ENCODE measurements around the gene DNASE2.

Gene DNASE2

GRCh38 chr19:12833738-12834565 is 47.3 kb downstream of the DNASE2 start:
- DNase-seq (ENCODE audit: low spot score) = no peak

GRCh38 chr19:12833418-12833737 is 47.9 kb downstream of the DNASE2 start:
- DNase-seq (ENCODE audit: low spot score) = no peak

DNA sequence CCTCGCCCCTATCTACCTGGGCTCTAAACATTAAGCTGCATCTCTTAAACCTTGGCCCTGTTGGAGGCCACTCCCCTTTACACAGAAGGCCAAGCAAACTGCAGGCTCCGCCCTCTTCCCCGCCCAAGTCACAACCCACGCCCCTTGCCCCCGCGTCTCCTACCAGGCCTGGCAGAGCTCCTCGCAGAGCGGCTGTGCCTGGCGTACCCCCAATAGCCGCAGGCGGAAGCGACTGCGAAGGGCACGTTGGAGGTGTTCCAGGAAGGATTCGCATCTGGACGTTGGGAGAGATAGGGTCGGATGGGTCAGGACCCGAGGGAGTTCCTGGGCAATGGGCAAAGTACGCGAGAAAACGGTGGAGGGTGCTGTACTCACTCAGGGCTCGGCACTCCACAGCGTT is 52.8 kb downstream of the DNASE2 start:
- DNase-seq (ENCODE audit: low spot score) = no peak

DNA sequence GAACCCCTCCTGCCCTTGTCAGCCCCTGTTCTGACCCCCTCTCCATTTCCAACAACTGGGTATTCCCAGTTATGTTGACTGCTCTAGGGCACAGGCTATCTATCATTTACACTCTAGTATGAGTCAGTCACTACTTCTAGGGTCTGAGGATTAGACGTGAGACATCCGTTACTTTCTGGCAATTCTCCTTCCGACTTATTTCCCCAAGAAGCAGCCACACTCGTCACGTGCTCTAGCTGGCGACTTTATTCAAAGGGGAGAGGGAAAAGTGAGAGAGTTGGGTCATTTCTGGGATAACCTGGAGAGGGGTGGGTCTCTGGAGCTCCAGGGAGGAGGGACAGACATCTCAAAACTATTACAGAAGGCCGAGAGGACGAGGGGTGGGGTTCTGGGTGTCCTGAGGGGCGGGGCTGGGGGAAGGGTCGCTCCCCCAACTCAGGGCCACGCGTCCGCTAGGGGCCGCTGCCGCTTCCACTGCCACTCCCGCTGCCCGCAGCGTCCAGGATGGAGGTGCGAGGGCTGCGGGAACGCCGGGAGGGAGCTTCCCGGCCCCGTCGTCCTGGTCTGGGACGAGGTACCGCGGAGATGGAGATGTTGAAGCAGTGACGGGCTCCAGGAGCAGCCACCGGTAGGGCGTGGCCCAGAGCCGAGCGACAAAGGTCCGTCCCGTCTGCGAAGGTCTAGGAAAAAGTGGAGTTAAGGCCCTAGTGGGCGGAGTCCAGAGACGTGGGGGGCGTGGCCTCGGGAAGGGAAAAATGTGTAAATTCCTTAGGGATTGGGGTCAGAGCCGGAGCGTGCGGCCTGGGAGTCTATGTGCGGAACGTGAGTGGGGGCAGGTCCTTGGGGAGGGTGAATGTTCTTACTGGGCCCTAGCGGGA is 55.8 kb downstream of the DNASE2 start:
- no peak for DNase-seq (ENCODE audit: low spot score)
